ENCODE measurements around the gene HDAC7. TPM values are rescaled to one million over a fixed set of nuclear protein-coding genes. Genes with fewer than 3 reads are reported as not detected.

The HDAC7 gene
- total RNA-seq, 4 donors from 2014 or later: 9.8 to 80.9 (median 36.8) TPM

- Histone ChIP-seq H3K4me1 (no peaks in the 10 kb centered on the region), H3K27ac (no peak overlapping the region), H3K4me3 (no peak overlapping the region), H3K36me3 (peaks cover 0 to 71% (median 0%) of the 10 kb centered on the region in 3 donors), H3K9me3 (no peaks in the 10 kb centered on the region), H3K27me3 (no peaks in the 10 kb centered on the region)
- no peak for TF ChIP-seq CTCF (IDR thresholded peaks at IDR 0.05)
- no peak for TF ChIP-seq POLR2A (IDR thresholded peaks at IDR 0.05)
- no peak for DNase-seq
These were observed 32.4 kb upstream of the HDAC7 start for GRCh38 chr12:47852096-47852571.

- TF ChIP-seq POLR2A (IDR thresholded peaks at IDR 0.05) (no peak), CTCF (IDR thresholded peaks at IDR 0.05) (no peak)
- no peak for DNase-seq
- Histone ChIP-seq H3K4me3 (no peak overlapping the region), H3K4me1 (no peaks in the 10 kb centered on the region), H3K9me3 (no peaks in the 10 kb centered on the region), H3K27me3 (no peaks in the 10 kb centered on the region), H3K36me3 (peaks cover 0 to 72% (median 0%) of the 10 kb centered on the region in 3 donors), H3K27ac (no peak overlapping the region)
These were observed 31.7 kb upstream of the HDAC7 start for GRCh38 chr12:47851303-47851952.

GRCh38 chr12:47850153-47851084, 30.7 kb upstream of the HDAC7 start:
- Histone ChIP-seq H3K27me3 (no peaks in the 10 kb centered on the region), H3K36me3 (peaks cover 0 to 72% (median 0%) of the 10 kb centered on the region in 3 donors), H3K4me3 (no peak overlapping the region), H3K27ac (no peak overlapping the region), H3K4me1 (no peaks in the 10 kb centered on the region), H3K9me3 (no peaks in the 10 kb centered on the region)
- TF ChIP-seq CTCF (IDR thresholded peaks at IDR 0.05) (no peak), POLR2A (IDR thresholded peaks at IDR 0.05) (no peak)
- DNase-seq: no peak

GRCh38 chr12:47849261-47849660, 29.6 kb upstream of the HDAC7 start:
- H3K27me3 ChIP-seq: no peaks in the 10 kb centered on the region
- no peak overlapping the region for H3K27ac ChIP-seq
- H3K9me3 ChIP-seq: no peaks in the 10 kb centered on the region
- TF ChIP-seq CTCF (IDR thresholded peaks at IDR 0.05) (no peak), POLR2A (IDR thresholded peaks at IDR 0.05) (no peak)
- H3K4me3 ChIP-seq: no peak overlapping the region
- no peaks in the 10 kb centered on the region for H3K4me1 ChIP-seq
- H3K36me3 ChIP-seq: peaks cover 0 to 73% (median 0%) of the 10 kb centered on the region in 3 donors
- DNase-seq: no peak

- Histone ChIP-seq H3K4me3 (no peak overlapping the region), H3K4me1 (no peaks in the 10 kb centered on the region), H3K36me3 (peaks cover 0 to 73% (median 0%) of the 10 kb centered on the region in 3 donors), H3K9me3 (no peaks in the 10 kb centered on the region), H3K27ac (no peak overlapping the region), H3K27me3 (no peaks in the 10 kb centered on the region)
- TF ChIP-seq POLR2A (IDR thresholded peaks at IDR 0.05) (no peak), CTCF (IDR thresholded peaks at IDR 0.05) (no peak)
- no peak for DNase-seq
These were observed 29.1 kb upstream of the HDAC7 start for GRCh38 chr12:47848853-47849252.
